Endodermal cell (in vitro differentiated cells): Measurements from ENCODE around the gene NRP1. TPM values are rescaled to one million over a fixed set of nuclear protein-coding genes. Genes with fewer than 3 reads are reported as not detected.

Experiments used
- DNase-seq: peaks from one replicate; pipeline ENCODE4 v3.0.0-alpha.2; 2017
- H3K27ac ChIP-seq: 2 replicates; pipeline ENCODE4 v1.5.1; 2013; ENCODE audit warnings: mild to moderate bottlenecking, low read depth, low read length, moderate library complexity
- H3K27me3 ChIP-seq: 2 replicates; pipeline ENCODE4 v1.6.1; 2013; ENCODE audit warnings: mild to moderate bottlenecking, low read length, moderate library complexity; ENCODE audit not compliant: insufficient read depth, control insufficient read depth, poor library complexity, severe bottlenecking
- H3K36me3 ChIP-seq: 2 replicates; pipeline ENCODE4 v1.7.0; 2013; ENCODE audit warnings: mild to moderate bottlenecking, low read length, moderate library complexity; ENCODE audit not compliant: control insufficient read depth, insufficient read depth
- H3K4me1 ChIP-seq: one replicate; pipeline ENCODE4 v1.7.0; 2013; ENCODE audit warnings: low read length; ENCODE audit not compliant: control insufficient read depth, insufficient read depth
- H3K4me3 ChIP-seq: 2 replicates; pipeline ENCODE4 v1.5.1; 2013; ENCODE audit warnings: mild to moderate bottlenecking, low read length, moderate library complexity
- H3K9ac ChIP-seq: 2 replicates; pipeline ENCODE4 v1.6.1; 2013; ENCODE audit warnings: mild to moderate bottlenecking, low read length, moderate library complexity; ENCODE audit not compliant: poor library complexity, severe bottlenecking; ENCODE audit errors: extremely low read depth
- H3K9me3 ChIP-seq: 2 replicates; pipeline ENCODE4 v1.6.1; 2013; ENCODE audit warnings: mild to moderate bottlenecking, low read length, moderate library complexity; ENCODE audit not compliant: control insufficient read depth
- H3K27ac Mint-ChIP-seq: 2 replicates; pipeline ENCODE4 v1.8.0; 2020; ENCODE audit warnings: mixed read lengths
- H3K27me3 Mint-ChIP-seq: 2 replicates; pipeline ENCODE4 v1.8.0; 2021; ENCODE audit warnings: mild to moderate bottlenecking, mixed read lengths; ENCODE audit not compliant: insufficient read depth
- H3K36me3 Mint-ChIP-seq: 2 replicates; pipeline ENCODE4 v1.8.0; 2020; ENCODE audit warnings: low read depth, mixed read lengths
- H3K4me1 Mint-ChIP-seq: 2 replicates; pipeline ENCODE4 v1.8.0; 2020; ENCODE audit warnings: mixed read lengths
- H3K4me3 Mint-ChIP-seq: 2 replicates; pipeline ENCODE4 v1.8.0; 2020; ENCODE audit warnings: mild to moderate bottlenecking, moderate library complexity, mixed read lengths
- H3K9me3 Mint-ChIP-seq: 2 replicates; pipeline ENCODE4 v1.8.0; 2020; ENCODE audit warnings: mild to moderate bottlenecking, mixed read lengths
- WGBS, 2 experiments: methylation state at CpG; one replicate each; pipeline versions ENCODE4 v1.1.5 to v1.1.7; 2013; ENCODE audit warnings: missing lambda C conversion rate in 2 of 2, mixed read lengths in 1 of 2; ENCODE audit not compliant: insufficient coverage in 1 of 2, insufficient read length in 1 of 2; 5-methylcytosine and 5-hydroxymethylcytosine counted together
- total RNA-seq, 2 donors: library from RNA; stranded (reverse); fragmentation: NEBNext Ultra II Directional in 1 of 2; extraction: Animal tissue kit (Norgen Biotek cat#: 25700) in 1 of 2; gene quantifications; 2 replicates in 1 of 2; 3 replicates in 1 of 2; pipeline ENCODE4 v1.2.1, GENCODE V29; 2021
- TF ChIP-seq, protein P1 (sequence below): fragments of 200-600 bp; sonication (generic); conservative IDR thresholded peaks from 2 replicates; pipeline ENCODE4 v1.5.0; 2021; ENCODE audit warnings: antibody characterized with exemption, mild to moderate bottlenecking

Gene NRP1
- total RNA-seq, 2 donors from 2014 or later: 20.7 to 30.6 TPM

DNA sequence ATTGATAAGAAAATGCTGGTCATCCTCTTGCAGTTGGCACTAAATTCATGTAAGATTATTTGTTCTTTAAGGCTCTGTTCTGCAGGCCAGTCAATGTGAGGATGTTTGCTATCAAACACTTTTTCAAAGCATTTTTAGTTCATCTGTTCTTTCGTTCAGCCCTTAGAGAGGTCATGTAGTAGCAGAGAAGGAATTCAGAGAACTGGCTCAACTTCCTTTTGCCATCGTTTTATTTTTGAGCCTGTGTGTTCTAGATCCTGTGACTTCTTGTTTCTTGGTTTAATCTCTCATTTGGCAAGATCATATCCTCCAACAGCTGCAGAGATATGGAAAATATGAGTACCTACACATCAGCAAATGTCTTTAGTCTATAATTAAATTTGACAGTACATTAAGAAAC, 184.3 kb downstream of the NRP1 start:
- Histone ChIP-seq H3K9me3 (peaks cover 11% of the 10 kb centered on the region), H3K27me3 (no peaks in the 10 kb centered on the region), H3K27ac (no peak overlapping the region), H3K4me1 (no peaks in the 10 kb centered on the region), H3K9ac (no peak overlapping the region), H3K36me3 (no peaks in the 10 kb centered on the region), H3K4me3 (no peak overlapping the region)
- Mint-ChIP-seq H3K9me3 (peaks cover 4% of the 10 kb centered on the region), H3K4me3 (no peak overlapping the region), H3K27me3 (peaks cover 1% of the 10 kb centered on the region), H3K4me1 (peaks cover 3% of the 10 kb centered on the region), H3K27ac (no peak overlapping the region), H3K36me3 (no peaks in the 10 kb centered on the region)
- TF ChIP-seq, protein P1, sequence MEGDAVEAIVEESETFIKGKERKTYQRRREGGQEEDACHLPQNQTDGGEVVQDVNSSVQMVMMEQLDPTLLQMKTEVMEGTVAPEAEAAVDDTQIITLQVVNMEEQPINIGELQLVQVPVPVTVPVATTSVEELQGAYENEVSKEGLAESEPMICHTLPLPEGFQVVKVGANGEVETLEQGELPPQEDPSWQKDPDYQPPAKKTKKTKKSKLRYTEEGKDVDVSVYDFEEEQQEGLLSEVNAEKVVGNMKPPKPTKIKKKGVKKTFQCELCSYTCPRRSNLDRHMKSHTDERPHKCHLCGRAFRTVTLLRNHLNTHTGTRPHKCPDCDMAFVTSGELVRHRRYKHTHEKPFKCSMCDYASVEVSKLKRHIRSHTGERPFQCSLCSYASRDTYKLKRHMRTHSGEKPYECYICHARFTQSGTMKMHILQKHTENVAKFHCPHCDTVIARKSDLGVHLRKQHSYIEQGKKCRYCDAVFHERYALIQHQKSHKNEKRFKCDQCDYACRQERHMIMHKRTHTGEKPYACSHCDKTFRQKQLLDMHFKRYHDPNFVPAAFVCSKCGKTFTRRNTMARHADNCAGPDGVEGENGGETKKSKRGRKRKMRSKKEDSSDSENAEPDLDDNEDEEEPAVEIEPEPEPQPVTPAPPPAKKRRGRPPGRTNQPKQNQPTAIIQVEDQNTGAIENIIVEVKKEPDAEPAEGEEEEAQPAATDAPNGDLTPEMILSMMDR: no peak
- 92 to 100% methylated on average over 2 of the region's 2 CpGs for WGBS, 2 experiments
- DNase-seq: no peak

DNA sequence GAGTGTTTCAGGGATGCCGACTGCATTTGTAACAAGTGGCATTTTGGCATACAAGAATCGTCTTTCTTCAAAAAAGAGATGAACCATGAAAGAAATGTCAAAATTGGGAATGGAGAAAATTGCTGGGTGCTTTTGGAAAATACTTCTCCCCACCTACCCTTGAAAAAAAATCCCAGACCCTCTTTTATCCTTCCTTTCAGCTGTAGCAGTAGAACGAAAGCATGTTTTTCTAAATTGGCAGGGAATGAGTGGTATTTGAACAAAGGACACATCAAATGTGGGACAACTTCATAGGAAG, 187.5 kb downstream of the NRP1 start:
- TF ChIP-seq, protein P1: no peak
- Histone ChIP-seq H3K4me3 (no peak overlapping the region), H3K9me3 (peaks cover 11% of the 10 kb centered on the region), H3K27me3 (no peaks in the 10 kb centered on the region), H3K36me3 (no peaks in the 10 kb centered on the region), H3K4me1 (no peaks in the 10 kb centered on the region), H3K9ac (no peak overlapping the region), H3K27ac (no peak overlapping the region)
- H3K36me3 Mint-ChIP-seq: no peaks in the 10 kb centered on the region
- peaks cover 3% of the 10 kb centered on the region for H3K27me3 Mint-ChIP-seq
- DNase-seq: no peak
- no peak overlapping the region for H3K4me3 Mint-ChIP-seq
- no peaks in the 10 kb centered on the region for H3K4me1 Mint-ChIP-seq
- H3K9me3 Mint-ChIP-seq: peaks cover 4% of the 10 kb centered on the region
- no peak overlapping the region for H3K27ac Mint-ChIP-seq
- WGBS, 2 experiments: 90 to 95% methylated on average over 2 to 3 of the region's 3 CpGs

GRCh38 chr10:33146189-33147012, 188.1 kb downstream of the NRP1 start:
- H3K4me1 ChIP-seq: no peaks in the 10 kb centered on the region
- H3K36me3 ChIP-seq: no peaks in the 10 kb centered on the region
- 77 to 85% methylated on average over 7 to 10 of the region's 10 CpGs for WGBS, 2 experiments
- H3K4me3 Mint-ChIP-seq: no peak overlapping the region
- no peaks in the 10 kb centered on the region for H3K4me1 Mint-ChIP-seq
- no peaks in the 10 kb centered on the region for H3K36me3 Mint-ChIP-seq
- H3K27me3 ChIP-seq: no peaks in the 10 kb centered on the region
- peaks cover 11% of the 10 kb centered on the region for H3K9me3 ChIP-seq
- peaks cover 4% of the 10 kb centered on the region for H3K9me3 Mint-ChIP-seq
- TF ChIP-seq, protein P1: no peak
- no peak overlapping the region for H3K9ac ChIP-seq
- H3K4me3 ChIP-seq: no peak overlapping the region
- no peak overlapping the region for H3K27ac ChIP-seq
- no peak for DNase-seq
- H3K27ac Mint-ChIP-seq: no peak overlapping the region
- H3K27me3 Mint-ChIP-seq: peaks cover 3% of the 10 kb centered on the region
